ENCODE data around the gene CYBA.
"Not testable (repeated sequence)": the region's sequence is repeated elsewhere in the genome, so short reads cannot be mapped to it uniquely, and the experiment has no call there.

CYBA gene

DNA sequence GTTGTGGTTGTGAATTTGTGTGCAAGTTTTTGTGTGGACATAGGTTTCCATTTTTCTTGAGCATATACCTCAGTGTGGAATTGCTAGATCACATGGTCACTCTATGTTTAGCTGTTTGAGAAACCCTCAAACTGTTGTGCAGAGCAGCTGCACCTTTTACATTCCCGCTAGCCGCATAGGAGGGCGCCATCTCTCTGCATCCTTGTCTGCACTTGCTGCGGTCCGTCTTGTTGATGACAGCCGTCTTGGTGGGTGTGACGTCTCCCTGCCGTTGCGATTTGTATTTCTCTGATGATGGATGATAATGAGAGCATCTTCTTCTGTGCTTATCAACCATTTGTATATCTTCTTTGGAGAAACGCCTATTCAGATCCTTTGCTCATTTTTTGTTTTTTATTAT is 37.6 kb downstream of the CYBA start:
- no peak for DNase-seq (ENCODE audit: low spot score)
- TF ChIP-seq, protein P1, sequence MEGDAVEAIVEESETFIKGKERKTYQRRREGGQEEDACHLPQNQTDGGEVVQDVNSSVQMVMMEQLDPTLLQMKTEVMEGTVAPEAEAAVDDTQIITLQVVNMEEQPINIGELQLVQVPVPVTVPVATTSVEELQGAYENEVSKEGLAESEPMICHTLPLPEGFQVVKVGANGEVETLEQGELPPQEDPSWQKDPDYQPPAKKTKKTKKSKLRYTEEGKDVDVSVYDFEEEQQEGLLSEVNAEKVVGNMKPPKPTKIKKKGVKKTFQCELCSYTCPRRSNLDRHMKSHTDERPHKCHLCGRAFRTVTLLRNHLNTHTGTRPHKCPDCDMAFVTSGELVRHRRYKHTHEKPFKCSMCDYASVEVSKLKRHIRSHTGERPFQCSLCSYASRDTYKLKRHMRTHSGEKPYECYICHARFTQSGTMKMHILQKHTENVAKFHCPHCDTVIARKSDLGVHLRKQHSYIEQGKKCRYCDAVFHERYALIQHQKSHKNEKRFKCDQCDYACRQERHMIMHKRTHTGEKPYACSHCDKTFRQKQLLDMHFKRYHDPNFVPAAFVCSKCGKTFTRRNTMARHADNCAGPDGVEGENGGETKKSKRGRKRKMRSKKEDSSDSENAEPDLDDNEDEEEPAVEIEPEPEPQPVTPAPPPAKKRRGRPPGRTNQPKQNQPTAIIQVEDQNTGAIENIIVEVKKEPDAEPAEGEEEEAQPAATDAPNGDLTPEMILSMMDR (IDR thresholded peaks at IDR 0.05; ENCODE audit: extremely low read depth, missing control alignments): no peak

DNA sequence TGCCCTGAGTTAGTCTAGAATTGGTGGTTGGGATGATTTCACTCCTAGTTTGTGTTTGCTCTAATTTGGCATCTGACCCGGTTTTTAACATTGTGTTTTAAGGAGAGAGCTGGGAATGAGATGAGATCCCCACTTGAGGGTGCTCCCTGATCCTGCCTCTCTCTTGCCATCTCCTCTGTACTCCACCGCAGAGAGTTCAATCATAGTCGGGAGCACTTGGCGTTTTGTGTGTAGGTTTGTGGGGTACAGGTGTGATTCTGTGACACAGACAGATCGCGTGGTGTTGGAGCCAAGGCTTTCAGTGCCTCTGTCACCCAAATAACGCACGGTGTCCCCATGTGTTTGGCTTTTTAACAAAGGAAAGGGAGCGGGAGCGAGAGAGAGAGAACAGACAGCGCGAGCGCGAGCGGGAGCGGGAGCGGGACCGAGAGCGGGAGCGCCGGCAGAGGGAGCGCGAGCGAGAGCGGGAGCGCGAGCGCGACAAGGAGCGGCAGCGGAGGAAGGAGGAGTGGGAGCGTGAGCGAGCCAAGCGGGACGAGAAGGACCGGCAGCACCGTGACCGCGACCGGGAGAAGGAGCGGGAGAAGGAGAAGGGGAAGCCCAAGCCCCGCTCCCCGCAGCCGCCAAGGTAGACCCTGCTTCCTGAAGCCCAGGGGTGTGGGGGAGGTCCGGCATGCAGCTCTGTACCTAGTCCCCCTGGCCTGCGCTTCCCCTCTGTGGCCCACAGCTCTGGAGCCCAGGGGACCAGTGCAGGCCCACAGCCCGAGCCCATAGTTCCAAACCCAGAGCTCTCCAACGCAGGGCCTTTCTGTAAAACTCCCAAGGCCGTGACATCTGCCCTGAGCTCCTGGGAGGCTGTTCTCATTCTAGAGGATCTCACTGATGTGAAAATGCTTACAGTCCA is 39.7 kb downstream of the CYBA start:
- DNase-seq (ENCODE audit: low spot score): no peak
- TF ChIP-seq, protein P1 (IDR thresholded peaks at IDR 0.05; ENCODE audit: extremely low read depth, missing control alignments): no peak

DNA sequence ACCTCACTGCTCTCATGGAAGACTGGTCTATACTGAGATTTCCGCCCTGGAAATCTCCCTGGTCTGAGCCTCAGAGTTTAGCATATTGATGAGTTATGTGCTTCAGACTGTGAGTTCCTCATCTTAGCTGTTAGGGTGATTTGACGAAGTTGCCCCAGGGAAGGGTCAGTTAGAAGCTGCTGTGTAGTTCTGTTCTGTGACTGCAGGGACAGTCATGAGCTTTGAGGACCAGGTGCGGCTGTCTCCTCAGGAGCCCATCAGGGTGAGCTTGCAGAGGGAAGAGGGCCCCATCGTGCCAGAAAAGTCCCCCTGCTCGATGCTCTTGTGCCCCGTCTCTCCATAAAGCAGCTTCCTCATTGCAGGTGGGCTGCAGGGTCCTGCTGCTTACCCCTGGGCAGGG is 40.8 kb downstream of the CYBA start:
- TF ChIP-seq, protein P1 (IDR thresholded peaks at IDR 0.05; ENCODE audit: extremely low read depth, missing control alignments): no peak
- DNase-seq (ENCODE audit: low spot score): no peak

DNA sequence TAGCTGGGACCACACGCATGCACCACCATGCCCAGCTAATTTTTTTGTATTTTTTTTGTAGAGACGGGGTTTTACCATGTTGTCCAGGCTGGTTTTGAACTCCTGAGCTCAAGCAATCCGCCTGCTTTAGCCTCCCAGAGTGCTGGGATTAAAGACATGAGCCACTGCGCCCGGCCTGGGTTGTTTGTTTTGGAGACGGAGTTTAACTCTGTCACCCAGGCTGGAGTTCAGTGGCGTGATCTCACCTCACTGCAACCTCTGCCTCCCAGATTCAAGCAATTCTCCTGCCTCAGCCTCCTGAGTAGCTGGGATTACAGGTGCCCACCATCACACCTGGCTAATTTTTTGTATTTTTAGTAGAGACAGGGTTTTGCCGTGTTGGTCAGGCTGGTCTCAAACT is 41.4 kb downstream of the CYBA start:
- DNase-seq (ENCODE audit: low spot score): not testable (repeated sequence)

DNA sequence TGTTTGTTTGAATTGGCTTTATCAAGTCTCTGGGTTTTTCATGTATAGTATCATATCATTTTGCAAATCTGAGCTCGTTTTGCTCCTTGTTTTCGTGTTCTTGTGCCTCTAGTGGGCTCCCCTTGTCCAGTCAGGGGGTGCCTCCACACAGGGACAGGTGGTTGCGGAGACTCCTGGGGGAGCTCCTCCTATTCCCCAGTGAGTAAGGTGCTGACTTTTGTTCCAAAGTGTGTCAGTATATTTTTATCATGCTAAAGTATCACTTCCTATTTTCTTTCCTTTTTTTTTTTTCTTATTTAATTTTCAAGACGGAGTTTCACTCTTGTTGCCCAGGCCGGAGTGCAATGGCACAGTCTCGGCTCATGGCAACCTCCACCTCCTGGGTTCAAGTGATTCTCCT is 42.8 kb downstream of the CYBA start:
- no peak for DNase-seq (ENCODE audit: low spot score)
- TF ChIP-seq, protein P1 (IDR thresholded peaks at IDR 0.05; ENCODE audit: extremely low read depth, missing control alignments): no peak

DNA sequence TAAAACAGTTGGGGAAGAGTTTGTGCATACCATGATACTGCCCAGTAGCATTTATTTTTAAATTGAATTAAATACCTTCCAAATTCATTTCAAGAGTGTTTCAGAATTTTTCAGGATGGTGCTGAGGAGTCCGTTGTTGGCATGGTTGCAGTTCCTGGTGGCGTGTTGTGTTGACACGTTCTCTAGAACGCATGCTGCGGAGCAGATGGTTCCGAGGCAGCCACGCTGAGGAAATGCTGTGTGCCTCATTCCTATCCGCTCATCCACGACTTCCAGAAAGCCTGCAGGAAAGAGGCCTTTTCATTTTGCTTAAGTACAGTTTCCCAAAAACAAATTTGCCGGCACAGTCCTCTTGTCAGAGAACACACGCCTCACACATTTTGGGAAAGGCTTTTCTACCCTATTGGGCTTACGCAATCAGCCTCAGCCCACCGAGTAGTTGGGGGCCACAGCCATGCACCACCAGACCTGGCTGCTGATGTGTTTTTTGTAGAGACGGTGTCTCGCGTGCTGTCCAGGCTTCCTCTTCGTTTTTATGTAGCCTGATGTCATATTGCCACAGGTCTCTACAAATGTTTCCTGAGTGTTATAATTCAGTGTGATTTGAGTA is 44.6 kb downstream of the CYBA start:
- TF ChIP-seq, protein P1 (IDR thresholded peaks at IDR 0.05; ENCODE audit: extremely low read depth, missing control alignments): no peak
- no peak for DNase-seq (ENCODE audit: low spot score)

DNA sequence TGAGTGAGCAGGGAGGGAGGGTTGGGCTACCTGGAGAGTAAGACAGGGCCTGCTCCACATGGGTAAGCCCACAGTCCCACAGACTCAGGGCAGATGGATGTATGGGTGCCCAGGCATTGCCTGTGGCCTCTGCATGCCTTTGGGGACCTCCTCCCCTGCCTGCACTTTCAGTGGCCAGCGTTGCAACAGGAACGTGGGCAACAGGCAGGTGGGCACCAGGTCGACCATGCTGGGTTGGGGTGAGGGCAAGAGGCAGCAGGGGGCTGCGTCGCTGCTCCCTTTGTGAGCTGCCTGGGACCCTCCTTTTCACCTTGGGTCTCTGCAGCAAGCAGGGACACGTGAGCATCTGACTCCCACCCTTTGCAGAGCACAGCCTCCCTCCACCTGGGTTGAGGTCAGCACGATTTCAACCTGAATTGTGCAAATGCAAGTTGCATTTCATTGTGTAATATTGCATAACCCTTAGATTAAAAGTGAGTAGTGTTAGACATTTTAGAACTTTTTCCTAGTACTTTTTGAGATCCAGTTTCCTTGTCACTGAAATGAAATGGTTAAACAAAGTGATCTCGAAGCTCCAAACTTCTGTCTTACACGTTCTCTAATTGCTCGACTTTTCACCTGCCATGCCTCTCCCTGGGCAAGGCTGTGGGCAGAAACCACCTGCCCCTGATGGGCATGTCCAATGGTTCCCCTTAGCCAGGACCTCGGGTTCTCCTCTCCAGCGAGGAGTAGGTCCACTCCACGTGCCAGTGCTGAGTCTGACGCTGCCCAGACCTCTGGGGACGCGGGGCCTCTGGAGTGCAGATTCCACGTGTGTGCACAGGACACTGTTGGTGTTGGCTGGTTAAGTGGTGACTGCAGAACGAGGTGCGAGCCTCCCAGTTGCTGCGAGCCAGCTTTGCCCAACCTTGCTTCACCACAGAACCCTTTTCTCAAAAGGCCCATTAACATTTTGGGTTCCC is 45.4 kb downstream of the CYBA start:
- TF ChIP-seq, protein P1 (IDR thresholded peaks at IDR 0.05; ENCODE audit: extremely low read depth, missing control alignments): no peak
- no peak for DNase-seq (ENCODE audit: low spot score)
